ENCODE data around the gene SPEF1.
A peak's percentile ranks its signal among the peaks of the same experiment; 100 is the strongest.

SPEF1 gene

GRCh38 chr20:3738111-3739053 lies 42.9 kb downstream of the SPEF1 start:
- FAIRE-seq, result no peak
- no peak for DNase-seq (ENCODE audit: insufficient read length, low spot score)
- TF ChIP-seq PAX5 (IDR thresholded peaks at IDR 0.05; ENCODE audit: insufficient read depth, low read length, severe bottlenecking) (no peak), POLR2A (IDR thresholded peaks at IDR 0.05; ENCODE audit: low read depth, low read length) (no peak), POLR2AphosphoS5 (IDR thresholded peaks at IDR 0.05; ENCODE audit: low read depth, low read length) (no peak), SPI1 (IDR thresholded peaks at IDR 0.05; ENCODE audit: low read depth, low read length) (no peak), POU2F2 (IDR thresholded peaks at IDR 0.05; ENCODE audit: low read depth, low read length) (no peak), TAF1 (IDR thresholded peaks at IDR 0.05; ENCODE audit: low read depth, low read length) (no peak)

- no peak for FAIRE-seq
- DNase-seq (ENCODE audit: insufficient read length, low spot score), result no peak
- TF ChIP-seq POLR2A (IDR thresholded peaks at IDR 0.05; ENCODE audit: low read depth, low read length) (no peak), PAX5 (IDR thresholded peaks at IDR 0.05; ENCODE audit: insufficient read depth, low read length, severe bottlenecking) (no peak), POU2F2 (IDR thresholded peaks at IDR 0.05; ENCODE audit: low read depth, low read length) (no peak), TAF1 (IDR thresholded peaks at IDR 0.05; ENCODE audit: low read depth, low read length) (no peak), SPI1 (IDR thresholded peaks at IDR 0.05; ENCODE audit: low read depth, low read length) (no peak), POLR2AphosphoS5 (IDR thresholded peaks at IDR 0.05; ENCODE audit: low read depth, low read length) (no peak)
These were observed 45.5 kb downstream of the SPEF1 start for GRCh38 chr20:3735768-3736167.

GRCh38 chr20:3734111-3734843 lies 47.0 kb downstream of the SPEF1 start:
- no peak for DNase-seq (ENCODE audit: insufficient read length, low spot score)
- no peak for FAIRE-seq
- TF ChIP-seq POLR2A (IDR thresholded peaks at IDR 0.05; ENCODE audit: low read depth, low read length) (no peak), POU2F2 (IDR thresholded peaks at IDR 0.05; ENCODE audit: low read depth, low read length) (no peak), PAX5 (IDR thresholded peaks at IDR 0.05; ENCODE audit: insufficient read depth, low read length, severe bottlenecking) (no peak), SPI1 (IDR thresholded peaks at IDR 0.05; ENCODE audit: low read depth, low read length) (no peak), POLR2AphosphoS5 (IDR thresholded peaks at IDR 0.05; ENCODE audit: low read depth, low read length) (no peak), TAF1 (IDR thresholded peaks at IDR 0.05; ENCODE audit: low read depth, low read length) (no peak)

GRCh38 chr20:3733119-3733995 lies 47.9 kb downstream of the SPEF1 start:
- TF ChIP-seq TAF1 (IDR thresholded peaks at IDR 0.05; ENCODE audit: low read depth, low read length), result no peak
- no peak for TF ChIP-seq PAX5 (IDR thresholded peaks at IDR 0.05; ENCODE audit: insufficient read depth, low read length, severe bottlenecking)
- no peak for TF ChIP-seq POLR2A (IDR thresholded peaks at IDR 0.05; ENCODE audit: low read depth, low read length)
- TF ChIP-seq SPI1 (IDR thresholded peaks at IDR 0.05; ENCODE audit: low read depth, low read length), result no peak
- TF ChIP-seq POLR2AphosphoS5 (IDR thresholded peaks at IDR 0.05; ENCODE audit: low read depth, low read length), result no peak
- no peak for TF ChIP-seq POU2F2 (IDR thresholded peaks at IDR 0.05; ENCODE audit: low read depth, low read length)
- DNase-seq (ENCODE audit: insufficient read length, low spot score) (no peak), FAIRE-seq (no peak)

- no peak for TF ChIP-seq TAF1 (IDR thresholded peaks at IDR 0.05; ENCODE audit: low read depth, low read length)
- TF ChIP-seq POLR2A (IDR thresholded peaks at IDR 0.05; ENCODE audit: low read depth, low read length), result no peak
- FAIRE-seq (no peak), DNase-seq (ENCODE audit: insufficient read length, low spot score) (no peak)
These were observed 48.7 kb downstream of the SPEF1 start, which contains the start of gene HSPA12B for GRCh38 chr20:3732327-3733118. Gene HSPA12B, plus strand, starts transcription at chr20:3732685. Its CDS starts 5,990 bp downstream, at chr20:3738675.

GRCh38 chr20:3731944-3732326 lies 49.3 kb downstream of the SPEF1 start:
- FAIRE-seq (no peak), DNase-seq (ENCODE audit: insufficient read length, low spot score) (no peak)

GRCh38 chr20:3730803-3731672 lies 50.2 kb downstream of the SPEF1 start:
- DNase-seq (ENCODE audit: insufficient read length, low spot score) (no peak), FAIRE-seq (peak; percentile 67)
- TF ChIP-seq TAF1 (IDR thresholded peaks at IDR 0.05; ENCODE audit: low read depth, low read length) (no peak), SPI1 (IDR thresholded peaks at IDR 0.05; ENCODE audit: low read depth, low read length) (no peak), POLR2AphosphoS5 (IDR thresholded peaks at IDR 0.05; ENCODE audit: low read depth, low read length) (no peak), POU2F2 (IDR thresholded peaks at IDR 0.05; ENCODE audit: low read depth, low read length) (no peak), PAX5 (IDR thresholded peaks at IDR 0.05; ENCODE audit: insufficient read depth, low read length, severe bottlenecking) (no peak), POLR2A (IDR thresholded peaks at IDR 0.05; ENCODE audit: low read depth, low read length) (no peak)

More at GRCh38 chr20:3731944-3732326, 49.3 kb downstream of the SPEF1 start:
- no peak for TF ChIP-seq SPI1 (IDR thresholded peaks at IDR 0.05; ENCODE audit: low read depth, low read length)
- TF ChIP-seq POLR2A (IDR thresholded peaks at IDR 0.05; ENCODE audit: low read depth, low read length), result no peak
- TF ChIP-seq POU2F2 (IDR thresholded peaks at IDR 0.05; ENCODE audit: low read depth, low read length), result no peak
- no peak for TF ChIP-seq POLR2AphosphoS5 (IDR thresholded peaks at IDR 0.05; ENCODE audit: low read depth, low read length)
- no peak for TF ChIP-seq PAX5 (IDR thresholded peaks at IDR 0.05; ENCODE audit: insufficient read depth, low read length, severe bottlenecking)
- TF ChIP-seq TAF1 (IDR thresholded peaks at IDR 0.05; ENCODE audit: low read depth, low read length), result no peak
